ENCODE data around the gene ZBTB46. TPM values are rescaled to one million over a fixed set of nuclear protein-coding genes. Genes with fewer than 3 reads are reported as not detected.
A peak's percentile ranks its signal among the peaks of the same experiment; 100 is the strongest.
"Not testable (repeated sequence)": the region's sequence is repeated elsewhere in the genome, so short reads cannot be mapped to it uniquely, and the experiment has no call there.

ZBTB46 gene
- total RNA-seq = 3.5 and 5.4 TPM in 2 replicates

DNA sequence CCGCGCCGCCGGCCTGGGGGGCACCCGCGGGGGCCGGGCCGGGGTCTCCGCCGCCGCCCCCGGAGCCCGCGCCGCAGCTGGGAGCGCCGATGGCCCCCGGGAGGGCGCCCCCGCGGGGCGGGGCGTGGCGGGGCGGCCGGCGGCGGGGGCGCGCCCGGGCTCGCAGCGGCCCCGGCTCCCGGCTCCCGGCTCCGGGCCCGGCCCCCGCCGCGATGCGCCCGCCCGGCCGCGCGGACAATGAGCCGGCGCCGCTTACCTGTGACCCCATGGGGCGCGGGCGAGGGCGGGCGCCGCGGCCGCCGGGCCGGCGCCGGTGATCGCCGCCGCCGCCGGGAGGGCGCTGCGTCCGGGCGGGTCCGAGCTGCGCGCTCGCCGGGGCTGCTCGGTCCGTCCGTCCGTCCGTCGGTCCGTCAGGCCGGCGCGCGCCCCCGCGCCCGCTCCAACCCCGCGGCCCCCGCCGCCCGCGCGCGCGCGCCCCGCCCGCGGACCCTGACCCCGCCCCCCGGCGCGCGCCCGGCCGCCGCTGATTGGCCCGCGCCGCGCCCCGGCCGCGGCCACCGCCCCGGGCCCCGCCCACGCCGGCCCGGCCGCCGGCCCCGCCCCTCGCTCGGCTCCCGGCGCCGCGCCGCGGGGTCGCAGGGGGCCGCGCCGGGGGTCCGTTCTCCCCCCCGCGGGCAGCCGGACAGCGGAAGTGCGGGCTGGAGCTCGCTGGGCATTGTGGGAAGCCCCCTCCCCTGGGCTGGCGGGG lies at the start of gene ZBTB46:
TSS of gene ZBTB46 (minus strand) at position 424 of the 748 bp plus-strand sequence. CDS start 40,507 bp downstream, outside the sequence.
- DNase-seq (ENCODE audit: low read depth) = no peak

GRCh38 chr20:63878899-63879663 lies 48.0 kb upstream of the ZBTB46 start:
- DNase-seq (ENCODE audit: low read depth) = no peak

GRCh38 chr20:63877755-63878470 lies 46.8 kb upstream of the ZBTB46 start:
- DNase-seq (ENCODE audit: low read depth) = no peak

DNA sequence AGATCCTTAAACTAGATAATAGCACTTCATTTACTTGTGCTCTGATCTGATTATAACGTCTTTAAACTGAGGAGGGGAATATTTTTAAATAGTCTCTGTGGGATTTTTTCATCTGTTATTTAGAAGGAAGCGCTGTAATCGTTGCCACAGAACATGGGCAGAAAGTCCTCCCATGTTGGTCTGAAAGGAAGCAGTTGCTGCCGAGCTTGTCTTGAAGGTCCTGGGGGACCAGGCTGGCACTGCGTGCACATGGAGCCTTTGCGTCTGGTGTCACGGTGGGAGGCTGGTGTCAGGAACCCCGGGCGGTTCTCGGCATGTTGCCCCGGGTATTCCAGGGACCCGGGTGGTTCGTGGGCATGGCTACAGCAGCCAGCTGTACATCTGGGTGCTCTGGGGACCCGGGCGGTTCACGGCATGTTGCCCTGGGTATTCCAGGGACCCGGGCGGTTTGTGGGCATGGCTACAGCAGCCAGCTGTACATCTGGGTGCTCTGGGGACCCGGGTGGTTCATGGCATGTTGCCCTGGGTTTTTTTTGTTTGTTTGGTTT lies 45.5 kb upstream of the ZBTB46 start:
- no peak for DNase-seq (ENCODE audit: low read depth)

DNA sequence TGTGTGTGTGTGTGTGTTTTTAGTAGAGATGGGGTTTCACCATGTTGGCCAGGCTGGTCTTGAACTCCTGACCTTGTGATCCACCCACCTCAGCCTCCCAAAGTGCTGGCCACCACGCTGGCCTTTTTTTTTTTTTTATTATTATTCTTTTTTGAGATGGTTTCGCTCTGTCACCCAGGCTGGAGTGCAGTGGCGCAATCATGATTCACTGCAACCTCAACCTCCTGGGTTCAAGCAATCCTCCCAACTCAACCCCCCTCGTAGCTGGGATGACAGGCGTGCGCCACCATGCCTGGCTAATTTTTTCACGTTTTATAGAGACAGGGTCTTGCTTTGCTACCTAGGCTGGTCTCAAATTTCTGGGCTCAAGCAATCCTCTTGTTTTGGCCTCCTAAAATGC lies 43.2 kb upstream of the ZBTB46 start:
- DNase-seq (ENCODE audit: low read depth) = not testable (repeated sequence)

GRCh38 chr20:63873477-63873971 lies 42.5 kb upstream of the ZBTB46 start:
- peak; percentile 61 for DNase-seq (ENCODE audit: low read depth)

- DNase-seq (ENCODE audit: low read depth) = no peak
Observed at GRCh38 chr20:63868264-63868663, 37.2 kb upstream of the ZBTB46 start.

DNA sequence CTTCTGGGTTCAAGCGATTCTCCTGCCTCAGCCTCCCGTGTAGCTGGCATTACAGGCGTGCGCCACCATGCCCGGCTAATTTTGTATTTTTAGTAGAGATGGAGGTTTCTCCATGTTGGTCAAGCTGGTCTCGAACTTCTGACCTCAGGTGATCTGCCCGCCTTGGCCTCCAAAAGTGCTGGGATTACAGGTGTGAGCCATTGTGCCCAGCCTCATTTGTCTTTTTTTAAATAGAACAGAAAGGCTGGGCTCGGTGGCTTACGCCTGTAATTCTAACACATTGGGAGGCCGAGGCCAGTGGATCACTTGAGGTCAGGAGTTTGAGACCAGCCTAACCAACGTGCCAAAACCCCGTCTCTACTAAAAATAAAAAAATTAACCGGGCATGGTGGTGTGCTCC lies 36.0 kb upstream of the ZBTB46 start:
- not testable (repeated sequence) for DNase-seq (ENCODE audit: low read depth)

DNA sequence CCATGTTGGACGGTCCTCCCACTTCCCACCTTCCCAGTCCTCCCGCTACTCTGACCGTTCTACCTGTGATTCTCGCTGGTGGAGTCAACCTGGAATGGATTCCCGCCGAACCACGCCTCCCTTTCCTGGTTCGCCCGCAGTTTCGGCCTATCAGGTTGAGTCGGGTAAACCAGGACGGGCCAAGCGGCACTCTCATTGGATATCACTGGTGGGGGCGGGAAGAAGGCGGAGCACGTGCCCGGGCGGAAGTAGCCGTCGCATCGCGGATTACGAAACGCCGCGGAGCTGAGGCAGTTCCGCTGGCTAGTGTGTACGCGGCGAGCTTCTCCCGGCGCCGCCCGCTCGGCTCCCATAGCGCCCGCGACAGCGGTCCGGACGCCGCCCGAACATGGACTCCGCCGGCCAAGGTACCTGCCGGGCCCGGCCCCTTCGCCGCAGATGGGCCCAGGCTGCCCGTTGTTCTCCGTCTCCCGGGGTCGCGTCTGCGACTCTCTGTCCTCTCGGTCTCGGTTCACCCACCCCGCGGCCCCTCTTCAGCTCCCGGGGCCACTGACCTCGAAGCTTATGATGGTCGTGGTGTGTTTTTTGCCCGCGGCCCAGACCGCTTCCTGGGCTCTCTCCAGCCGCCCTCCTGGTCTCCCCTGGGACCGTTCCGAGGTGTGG lies 34.0 kb upstream of the ZBTB46 start, which contains the start of gene TPD52L2:
TSS of gene TPD52L2 (plus strand) at position 293 of the 663 bp plus-strand sequence. CDS start at position 389, 96 bp downstream.
- peak; percentile 98 for DNase-seq (ENCODE audit: low read depth)

DNA sequence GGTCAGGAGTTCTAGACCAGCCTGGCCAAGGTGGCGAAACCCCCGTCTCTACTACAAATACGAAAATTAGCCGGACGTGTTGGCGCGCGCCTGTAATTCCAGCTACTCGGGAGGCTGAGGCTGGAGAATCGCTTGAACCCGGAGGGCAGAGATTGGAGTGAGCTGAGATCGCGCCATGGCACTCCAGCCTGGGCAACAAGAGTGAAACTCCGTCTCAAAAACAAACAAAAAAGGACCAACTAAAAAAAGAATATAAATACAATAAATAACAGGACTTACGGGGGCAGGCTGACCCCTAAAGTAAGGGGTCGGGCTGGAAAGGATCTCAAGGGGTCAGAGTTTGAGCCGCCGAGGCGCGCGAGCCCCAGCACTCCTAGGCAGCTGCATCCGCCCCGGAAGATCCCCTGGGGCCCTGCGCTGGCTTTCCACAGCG lies 33.5 kb upstream of the ZBTB46 start:
- DNase-seq (ENCODE audit: low read depth) = no peak

DNA sequence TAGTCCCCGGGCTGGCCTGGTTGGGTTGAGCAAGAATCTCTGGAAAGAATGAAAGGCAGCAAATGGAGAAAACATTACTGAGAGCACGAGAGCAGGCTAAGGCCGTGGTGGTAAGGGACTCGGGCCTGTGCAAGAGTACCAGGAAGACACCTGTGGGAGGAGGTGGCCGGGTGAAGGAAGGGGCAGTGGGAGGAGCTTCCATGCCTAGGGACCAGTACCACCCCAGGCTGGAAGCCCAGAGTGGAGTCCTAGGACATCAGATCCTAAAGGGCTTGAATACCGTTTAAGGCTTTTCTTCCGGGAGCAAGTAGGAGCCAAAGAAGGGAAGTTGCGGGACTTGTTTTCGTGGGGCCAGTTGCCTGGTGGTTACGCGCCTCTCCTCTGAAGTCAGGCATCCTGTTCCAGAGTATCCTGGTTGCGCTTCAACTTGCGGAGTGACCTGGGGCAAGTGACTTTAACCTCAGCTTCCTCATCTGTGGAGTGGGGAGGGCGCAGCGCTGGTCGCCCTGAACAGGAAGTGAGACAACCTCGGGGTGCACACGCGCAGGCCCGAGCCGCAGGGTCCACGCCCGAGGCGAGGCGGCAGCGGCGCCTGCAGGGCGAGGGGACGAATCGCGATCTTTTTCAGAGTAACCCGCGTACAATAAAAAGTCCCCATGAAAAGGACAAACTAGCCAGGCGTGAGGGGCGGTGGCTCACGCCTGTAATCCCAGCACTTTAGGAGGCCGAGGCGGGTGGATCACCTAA lies 32.9 kb upstream of the ZBTB46 start:
- peak; percentile 66 for DNase-seq (ENCODE audit: low read depth)

DNA sequence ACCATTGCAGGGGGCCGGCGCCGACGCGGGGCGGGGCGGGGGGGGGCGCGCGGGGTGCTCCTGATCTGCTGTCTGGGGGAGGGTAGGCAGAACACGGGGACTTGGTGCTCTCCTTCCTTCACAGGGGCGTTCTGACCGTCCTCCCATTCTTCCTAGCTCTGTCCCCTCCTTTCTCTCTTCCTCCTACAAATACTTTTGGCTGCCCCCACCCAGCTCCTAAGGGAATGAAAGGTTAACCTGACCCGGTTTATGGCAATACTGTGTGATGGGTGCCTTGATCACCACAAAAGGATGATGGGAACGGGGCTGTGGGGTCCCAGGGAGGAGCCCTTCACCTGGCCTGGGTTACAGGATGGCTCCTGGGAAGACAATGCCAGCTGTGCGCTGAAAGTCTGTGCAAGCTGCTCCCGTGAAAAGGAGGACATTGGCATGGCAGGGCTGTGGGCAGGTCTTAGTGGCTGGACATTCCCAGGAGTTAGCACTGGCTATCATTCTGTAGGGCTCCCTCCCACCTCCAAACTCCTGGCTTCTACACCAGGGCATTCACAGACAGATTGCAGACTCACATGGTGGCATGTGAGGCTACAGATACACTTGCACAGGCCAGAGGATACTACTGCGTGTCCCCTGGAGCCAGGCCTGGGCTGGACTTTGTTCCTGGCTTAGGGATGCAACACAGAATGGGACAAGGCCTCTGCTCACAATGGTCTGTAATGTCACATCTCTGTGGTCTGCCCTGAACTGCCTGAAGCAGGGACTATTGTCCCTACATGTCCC lies 32.1 kb upstream of the ZBTB46 start:
- no peak for DNase-seq (ENCODE audit: low read depth)

DNA sequence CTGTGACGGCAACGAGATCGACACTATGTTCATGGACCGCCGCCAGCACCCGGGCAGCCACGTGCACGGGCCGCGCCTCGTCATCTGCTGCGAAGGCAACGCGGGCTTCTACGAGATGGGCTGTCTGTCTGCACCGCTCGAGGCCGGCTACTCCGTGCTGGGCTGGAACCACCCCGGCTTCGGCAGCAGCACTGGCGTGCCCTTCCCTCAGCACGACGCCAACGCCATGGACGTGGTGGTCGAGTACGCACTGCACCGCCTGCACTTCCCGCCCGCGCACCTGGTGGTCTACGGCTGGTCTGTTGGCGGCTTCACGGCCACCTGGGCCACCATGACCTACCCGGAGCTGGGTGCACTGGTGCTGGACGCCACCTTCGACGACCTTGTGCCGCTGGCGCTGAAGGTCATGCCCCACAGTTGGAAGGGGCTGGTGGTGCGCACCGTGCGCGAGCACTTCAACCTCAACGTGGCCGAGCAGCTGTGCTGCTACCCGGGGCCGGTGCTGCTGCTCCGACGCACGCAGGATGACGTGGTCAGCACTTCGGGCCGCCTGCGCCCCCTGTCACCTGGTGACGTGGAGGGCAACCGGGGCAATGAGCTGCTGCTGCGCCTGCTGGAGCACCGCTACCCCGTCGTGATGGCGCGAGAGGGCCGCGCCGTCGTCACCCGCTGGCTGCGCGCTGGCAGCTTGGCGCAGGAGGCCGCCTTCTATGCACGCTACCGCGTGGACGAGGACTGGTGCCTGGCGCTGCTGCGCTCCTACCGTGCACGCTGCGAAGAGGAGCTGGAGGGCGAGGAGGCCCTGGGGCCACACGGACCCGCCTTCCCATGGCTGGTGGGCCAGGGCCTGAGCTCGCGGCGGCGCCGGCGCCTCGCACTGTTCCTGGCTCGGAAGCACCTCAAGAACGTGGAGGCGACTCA lies 31.2 kb upstream of the ZBTB46 start:
- DNase-seq (ENCODE audit: low read depth) = no peak

DNA sequence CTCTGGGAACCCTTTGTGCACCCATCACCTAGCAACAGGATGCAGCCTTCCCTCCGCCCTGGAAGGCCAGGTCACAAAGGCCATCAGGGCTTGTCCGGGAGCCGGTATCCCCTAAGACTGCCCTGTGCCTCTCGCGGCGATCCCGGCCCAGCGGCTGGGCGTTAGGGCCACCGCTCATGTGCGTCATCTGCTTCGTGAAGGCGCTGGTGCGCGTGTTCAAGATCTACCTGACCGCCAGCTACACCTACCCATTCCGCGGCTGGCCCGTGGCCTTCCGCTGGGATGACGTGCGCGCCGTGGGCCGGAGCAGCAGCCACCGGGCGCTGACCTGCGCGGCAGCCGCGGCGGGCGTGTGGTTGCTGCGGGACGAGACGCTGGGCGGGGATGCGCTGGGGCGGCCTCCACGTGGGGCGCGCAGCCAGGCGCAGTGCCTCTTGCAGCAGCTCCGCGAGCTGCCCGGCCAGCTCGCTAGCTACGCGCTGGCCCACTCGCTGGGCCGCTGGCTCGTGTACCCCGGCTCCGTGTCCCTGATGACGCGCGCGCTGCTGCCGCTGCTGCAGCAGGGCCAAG lies 30.4 kb upstream of the ZBTB46 start, which contains the start of gene ABHD16B:
TSS of gene ABHD16B (plus strand) at position 134 of the 570 bp plus-strand sequence. CDS start at position 177, 43 bp downstream.
- DNase-seq (ENCODE audit: low read depth) = no peak

- DNase-seq (ENCODE audit: low read depth) = no peak
Observed at GRCh38 chr20:63860325-63861051, 29.4 kb upstream of the ZBTB46 start.

- DNase-seq (ENCODE audit: low read depth) = no peak
Observed at GRCh38 chr20:63859166-63859699, 28.2 kb upstream of the ZBTB46 start.

Measured in renal cortical epithelial cell (primary cell).